Fibroblast of lung (primary cell): ENCODE data around the gene BAIAP2. TPM values are rescaled to one million over a fixed set of nuclear protein-coding genes. Genes with fewer than 3 reads are reported as not detected.

ENCODE experiments used
- DNase-seq, 2 donors: peaks; one replicate each; pipeline versions ENCODE4 v3.0.0 to v3.0.0-alpha.2; 2010; ENCODE audit warnings: low read depth in 2 of 2
- H2AFZ ChIP-seq: 2 replicates; pipeline ENCODE4 v1.5.1; 2012; ENCODE audit warnings: low read length, control low read depth, inconsistent platforms
- H3K27ac ChIP-seq: 2 replicates; pipeline ENCODE4 v1.5.1; 2011; ENCODE audit warnings: low read length, control low read depth; ENCODE audit not compliant: insufficient read depth
- H3K27me3 ChIP-seq: 2 replicates; pipeline ENCODE4 v1.5.1; 2011; ENCODE audit warnings: mild to moderate bottlenecking, low read length; ENCODE audit not compliant: control insufficient read depth, insufficient read depth
- H3K36me3 ChIP-seq: 2 replicates; pipeline ENCODE4 v1.5.1; 2011; ENCODE audit warnings: low read length; ENCODE audit not compliant: control insufficient read depth, insufficient read depth
- H3K4me1 ChIP-seq: 2 replicates; pipeline ENCODE4 v1.5.1; 2011; ENCODE audit warnings: low read length; ENCODE audit not compliant: control insufficient read depth, insufficient read depth; ENCODE audit errors: extremely low read depth
- H3K4me2 ChIP-seq: 2 replicates; pipeline ENCODE4 v1.5.1; 2011; ENCODE audit warnings: low read length, control low read depth; ENCODE audit not compliant: insufficient read depth; ENCODE audit errors: extremely low read depth
- H3K4me3 ChIP-seq, 4 experiments: fragments of 200-600 bp in 1 of 4; sonication (generic) in 1 of 4; replicated peaks in 1 of 4; 2 replicates each; pipeline ENCODE4 v1.5.1; 2011 to 2016; ENCODE audit warnings: low read length in 4 of 4, low read depth in 3 of 4, mild to moderate bottlenecking in 3 of 4, control low read depth in 2 of 4, inconsistent platforms in 1 of 4, mixed read lengths in 1 of 4; ENCODE audit not compliant: insufficient read depth in 1 of 4; ENCODE audit errors: control extremely low read depth in 1 of 4
- H3K79me2 ChIP-seq: 2 replicates; pipeline ENCODE4 v1.5.1; 2012; ENCODE audit warnings: mild to moderate bottlenecking, low read length, inconsistent platforms; ENCODE audit not compliant: control insufficient read depth, insufficient read depth
- H3K9ac ChIP-seq: 2 replicates; pipeline ENCODE4 v1.5.1; 2011; ENCODE audit warnings: mild to moderate bottlenecking, low read length, control low read depth; ENCODE audit not compliant: insufficient read depth
- H3K9me3 ChIP-seq: 2 replicates; pipeline ENCODE4 v1.5.1; 2012; ENCODE audit warnings: low read depth, low read length; ENCODE audit not compliant: control insufficient read depth, insufficient read depth
- H4K20me1 ChIP-seq: 2 replicates; pipeline ENCODE4 v1.5.1; 2011; ENCODE audit warnings: low read length; ENCODE audit not compliant: control insufficient read depth, insufficient read depth; ENCODE audit errors: extremely low read depth
- CTCF ChIP-seq, 2 donors: IDR thresholded peaks in 1 of 2; conservative IDR thresholded peaks in 1 of 2; 1 replicate in 1 of 2; 2 replicates in 1 of 2; pipeline ENCODE4 v1.5.1; 2011 to 2012; ENCODE audit warnings: low read length in 2 of 2, control low read depth in 1 of 2, inconsistent platforms in 1 of 2, low read depth in 1 of 2, mild to moderate bottlenecking in 1 of 2
- EZH2 ChIP-seq: IDR thresholded peaks from 2 replicates; pipeline ENCODE4 v1.5.1; 2012; ENCODE audit warnings: low read length, control low read depth, mild to moderate bottlenecking; ENCODE audit errors: missing control alignments
- polyA plus RNA-seq, 2 donors: library from polyadenylated mRNA; depleted of rRNA in 1 of 2; stranded (reverse) in 1 of 2; unstranded in 1 of 2; fragments of >200 nt; gene quantifications; 2 replicates each; pipeline ENCODE4 v1.2.1, GENCODE V29; 2011 to 2012; ENCODE audit warnings: missing spikeins in 1 of 2
- total RNA-seq: library from RNA; depleted of rRNA; stranded (reverse); fragments of >200 nt; gene quantifications from 2 replicates; pipeline ENCODE4 v1.2.1, GENCODE V29; 2014

The BAIAP2 gene
- total and polyA plus RNA-seq, 2 donors (not counting 1 experiment from before 2014, with no cell fraction given), result 6.0 to 13.4 TPM

- H3K9me3 ChIP-seq, result no peaks in the 10 kb centered on the region
- H3K9ac ChIP-seq, result no peak overlapping the region
- no peak overlapping the region for H3K4me3 ChIP-seq
- TF ChIP-seq CTCF (conservative IDR thresholded peaks at IDR 0.05 in 1 of 2, IDR thresholded peaks at IDR 0.05 in 1 of 2; ENCODE audit: low read depth in 1 of 2, low read length in 2 of 2) (peak; percentile 22 to 43), EZH2 (no peak)
- no peak overlapping the region for H3K4me2 ChIP-seq
- H3K79me2 ChIP-seq, result peaks cover 36% of the 10 kb centered on the region
- H3K27ac ChIP-seq, result peak overlapping the region; percentile 38
- H4K20me1 ChIP-seq, result no peaks in the 10 kb centered on the region
- H2AFZ ChIP-seq, result no peak overlapping the region
- H3K4me1 ChIP-seq, result peaks cover 18% of the 10 kb centered on the region
- no peaks in the 10 kb centered on the region for H3K27me3 ChIP-seq
- H3K36me3 ChIP-seq, result no peaks in the 10 kb centered on the region
- DNase-seq, result peak in 1 of 2 donors; percentile 49
These were observed 5.9 kb downstream of the BAIAP2 start for GRCh38 chr17:81040791-81041337.

- no peaks in the 10 kb centered on the region for H3K36me3 ChIP-seq
- H3K9me3 ChIP-seq, result no peaks in the 10 kb centered on the region
- H3K27me3 ChIP-seq, result no peaks in the 10 kb centered on the region
- H3K4me1 ChIP-seq, result peaks cover 18% of the 10 kb centered on the region
- DNase-seq, result no peak
- no peak for TF ChIP-seq CTCF (conservative IDR thresholded peaks at IDR 0.05 in 1 of 2, IDR thresholded peaks at IDR 0.05 in 1 of 2; ENCODE audit: low read depth in 1 of 2, low read length in 2 of 2)
- no peak for TF ChIP-seq EZH2
- H3K27ac ChIP-seq, result no peak overlapping the region
- no peak overlapping the region for H3K4me3 ChIP-seq
- H3K79me2 ChIP-seq, result peaks cover 29% of the 10 kb centered on the region
- H2AFZ ChIP-seq, result no peak overlapping the region
- no peak overlapping the region for H3K4me2 ChIP-seq
- H3K9ac ChIP-seq, result no peak overlapping the region
- no peaks in the 10 kb centered on the region for H4K20me1 ChIP-seq
These were observed 7.7 kb downstream of the BAIAP2 start for GRCh38 chr17:81042606-81043005.

- TF ChIP-seq EZH2, result no peak
- TF ChIP-seq CTCF (conservative IDR thresholded peaks at IDR 0.05 in 1 of 2, IDR thresholded peaks at IDR 0.05 in 1 of 2; ENCODE audit: low read depth in 1 of 2, low read length in 2 of 2), result no peak
- Histone ChIP-seq H3K4me1 (peaks cover 18% of the 10 kb centered on the region), H3K4me3 (no peak overlapping the region), H3K27me3 (no peaks in the 10 kb centered on the region), H3K9ac (no peak overlapping the region), H3K9me3 (no peaks in the 10 kb centered on the region), H3K4me2 (no peak overlapping the region), H3K27ac (no peak overlapping the region), H4K20me1 (no peaks in the 10 kb centered on the region), H2AFZ (no peak overlapping the region), H3K79me2 (peaks cover 26% of the 10 kb centered on the region), H3K36me3 (no peaks in the 10 kb centered on the region)
- no peak for DNase-seq
These were observed 8.4 kb downstream of the BAIAP2 start for GRCh38 chr17:81043319-81043724.
